GM04503 (cell line): ENCODE measurements around the gene FAM135A.
"Not testable (repeated sequence)": the region's sequence is repeated elsewhere in the genome, so short reads cannot be mapped to it uniquely, and the experiment has no call there.

Source experiments
- DNase-seq: peaks from one replicate; pipeline ENCODE4 v3.0.0-alpha.2; 2012; ENCODE audit warnings: low read depth

The FAM135A gene

DNA sequence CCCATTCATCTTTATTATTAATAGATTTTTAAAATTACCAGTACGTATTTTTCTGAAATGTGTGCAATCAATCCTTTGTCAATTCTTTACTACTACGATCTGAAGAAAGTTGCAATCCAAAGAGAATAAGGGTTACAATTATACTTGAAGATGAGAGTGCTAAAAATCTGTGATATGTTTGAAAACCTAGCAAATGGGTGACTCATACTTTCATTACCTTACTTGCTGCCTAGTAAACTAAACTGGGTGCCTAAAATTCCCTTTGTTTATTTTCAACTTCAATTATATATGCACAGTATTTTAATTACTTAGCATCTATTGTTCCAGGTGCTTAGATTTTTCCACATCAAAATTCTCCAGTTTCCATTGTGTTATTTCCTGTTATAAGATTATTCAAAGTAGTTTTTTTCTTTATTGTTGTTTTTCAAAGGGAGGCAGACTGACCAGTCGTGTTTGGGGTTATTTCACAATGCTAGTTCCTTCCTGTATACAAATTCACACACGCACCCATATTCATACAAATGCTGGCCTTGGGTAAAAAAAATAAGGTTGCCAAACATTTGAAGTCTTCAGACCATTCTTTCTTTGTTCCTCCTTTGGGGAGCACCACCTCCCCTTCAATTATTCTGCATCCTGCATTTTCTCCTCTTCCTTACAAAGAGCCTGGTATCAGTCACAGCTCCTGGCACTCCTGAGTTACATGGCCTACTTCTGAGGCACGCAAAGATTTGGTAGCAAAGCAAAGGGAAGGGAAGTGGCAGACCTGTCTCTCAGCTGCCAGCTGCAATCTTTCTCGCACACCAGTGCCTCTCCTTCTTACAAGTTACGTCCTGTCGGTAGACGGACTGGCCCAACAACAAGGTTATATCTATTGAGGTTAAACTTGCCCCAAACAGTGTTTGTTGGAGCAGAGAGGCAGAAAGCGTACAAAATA, 16.2 kb upstream of the FAM135A start:
- no peak for DNase-seq

DNA sequence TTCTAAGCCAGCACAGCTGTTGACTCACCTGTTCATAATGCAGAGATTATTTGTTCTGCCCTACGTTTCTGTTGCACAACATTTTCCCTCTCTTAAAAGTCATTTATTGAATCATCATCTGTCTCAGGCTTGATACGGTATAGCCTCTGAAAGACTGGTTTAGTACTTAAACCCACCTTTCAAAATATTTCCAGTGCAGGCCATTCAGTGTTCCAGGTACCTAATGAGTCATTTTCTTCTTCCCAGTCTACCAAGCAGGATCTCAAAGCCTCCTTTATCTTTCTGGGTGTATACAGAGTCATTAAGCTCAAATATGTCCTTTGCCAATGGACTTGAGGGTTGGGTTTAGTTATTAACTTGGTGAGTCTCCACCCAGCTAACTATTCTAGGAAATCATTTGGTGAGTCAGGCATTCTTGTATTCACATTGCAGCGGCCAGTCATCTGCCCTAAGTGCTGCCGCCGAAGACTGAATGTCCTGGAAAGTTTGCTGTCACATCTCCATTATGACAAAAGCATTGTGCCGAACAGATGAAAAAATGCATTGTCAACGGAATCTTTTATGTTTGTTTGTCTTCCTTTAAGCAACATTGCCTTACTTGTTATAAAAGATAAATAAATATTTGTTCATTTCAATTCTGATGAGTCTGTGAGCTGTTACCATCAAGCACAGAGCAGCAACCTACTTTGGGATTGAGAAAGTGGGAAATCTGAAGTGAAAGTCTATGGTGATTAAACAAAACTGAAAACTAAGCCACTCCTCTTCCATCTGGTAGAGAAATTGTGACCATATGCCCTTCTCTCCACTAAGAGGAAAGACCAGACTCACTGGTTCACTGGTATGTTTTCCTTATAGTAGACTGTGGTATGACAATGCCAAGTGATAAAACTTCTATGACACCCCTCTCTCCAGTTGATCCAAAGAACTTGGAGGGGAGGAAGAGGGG, 14.3 kb upstream of the FAM135A start:
- DNase-seq: no peak

DNA sequence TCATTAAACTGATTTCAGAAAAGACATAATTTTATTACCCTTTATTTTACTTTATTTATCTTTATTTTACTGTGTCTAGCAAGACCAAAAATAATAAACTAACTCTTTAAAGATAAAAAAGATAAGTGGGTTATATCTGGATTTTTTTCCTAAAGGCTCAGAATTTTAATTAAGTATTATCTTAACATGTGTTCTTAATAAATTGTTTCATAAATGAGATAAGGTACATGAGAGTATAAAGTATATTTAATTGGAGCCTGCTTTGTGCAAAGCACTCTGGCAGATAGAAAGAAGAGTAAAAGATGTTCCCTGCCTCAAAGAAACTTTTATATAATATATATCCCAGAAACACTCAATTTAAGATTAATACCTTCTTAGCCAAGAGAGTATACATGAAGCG, 8.7 kb upstream of the FAM135A start:
- no peak for DNase-seq

DNA sequence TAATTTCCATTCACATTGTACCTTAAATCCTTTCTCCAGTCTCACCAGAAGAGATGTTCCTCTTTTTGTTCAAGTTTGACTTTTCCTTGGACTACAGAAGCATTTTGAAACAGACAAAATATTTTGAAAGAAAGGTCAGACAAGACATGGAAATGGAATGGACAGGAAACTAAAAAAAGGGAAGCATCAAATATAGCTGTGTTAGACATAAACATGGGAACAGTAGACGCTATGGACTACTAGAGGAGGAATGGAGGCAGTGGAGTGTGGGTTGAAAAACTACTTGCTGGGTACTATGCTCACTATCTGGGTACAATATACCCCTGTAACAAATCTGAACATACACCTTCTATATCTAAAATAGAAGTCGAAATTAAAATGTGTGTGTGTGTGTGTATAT, 4.1 kb upstream of the FAM135A start:
- no peak for DNase-seq

DNA sequence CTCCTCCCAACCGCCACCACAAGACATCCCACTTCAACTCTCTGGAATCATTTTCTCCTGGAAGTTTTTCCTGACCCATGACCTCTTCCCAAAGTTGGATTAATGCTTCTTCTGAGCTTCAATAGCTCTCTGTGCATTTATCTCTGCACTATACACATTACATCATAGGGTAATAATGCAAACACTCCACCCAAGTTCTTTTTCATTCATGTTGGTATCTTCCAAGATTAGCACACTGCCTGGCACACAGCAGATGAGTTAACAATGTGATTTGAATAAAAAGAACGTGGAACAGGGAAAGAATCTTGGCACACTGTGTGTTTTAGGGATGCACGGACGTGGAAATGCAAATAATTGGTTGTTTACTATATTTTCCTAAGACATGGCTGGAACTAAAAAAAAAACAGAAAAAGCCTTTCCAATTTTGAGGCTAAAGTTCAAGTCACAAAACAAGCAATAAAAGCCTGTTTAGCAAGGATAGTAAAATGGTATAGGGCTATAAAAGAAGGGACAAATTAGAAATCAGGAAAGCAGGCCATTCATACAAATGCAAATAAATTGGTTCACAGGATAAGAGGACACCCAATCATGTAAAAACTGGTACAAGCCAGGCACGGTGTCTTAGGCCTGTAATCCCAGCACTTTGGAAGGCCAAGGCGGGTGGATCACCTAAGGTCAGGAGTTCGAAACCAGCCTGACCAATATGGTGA, 1.6 kb upstream of the FAM135A start:
- no peak for DNase-seq

DNA sequence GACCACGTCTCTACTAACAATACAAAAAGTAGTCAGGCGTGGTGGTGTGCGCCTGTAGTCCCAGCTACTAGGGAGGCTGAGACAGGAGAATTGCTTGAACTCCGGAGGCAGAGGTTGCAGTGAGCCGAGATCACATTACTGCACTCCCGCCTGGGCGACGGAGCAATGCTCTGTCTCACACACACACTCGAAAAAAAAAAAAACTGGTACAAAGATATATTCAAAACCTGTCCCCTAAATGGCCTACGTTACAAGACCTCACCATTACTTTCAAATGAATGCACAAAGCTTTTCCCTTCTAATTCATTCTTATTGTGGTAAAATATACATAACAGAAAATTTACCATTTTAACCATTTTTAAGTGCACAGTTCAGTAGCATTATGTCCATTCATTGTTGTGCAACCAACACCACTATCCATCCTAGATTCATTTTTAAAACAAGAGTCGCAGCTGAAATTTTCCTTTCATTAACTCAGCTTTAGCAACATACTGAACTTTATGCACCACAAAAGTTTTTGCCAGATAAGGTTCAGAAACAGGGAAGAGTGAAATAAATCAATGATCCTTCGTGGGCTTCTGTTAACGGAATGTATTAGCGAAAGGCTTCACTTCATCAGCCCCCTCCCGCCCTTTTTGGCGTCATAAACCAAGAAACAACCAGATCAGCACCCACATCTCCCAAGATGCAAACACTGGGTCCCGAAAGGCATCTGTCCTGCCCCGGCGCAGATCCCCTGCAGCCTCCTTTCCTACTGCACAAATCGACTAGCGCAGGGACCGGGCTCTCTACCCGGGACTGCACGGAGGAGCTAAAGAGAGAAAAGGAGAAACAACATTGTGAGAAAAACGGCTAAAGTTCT, 825 bp upstream of the FAM135A start:
- no peak for DNase-seq

DNA sequence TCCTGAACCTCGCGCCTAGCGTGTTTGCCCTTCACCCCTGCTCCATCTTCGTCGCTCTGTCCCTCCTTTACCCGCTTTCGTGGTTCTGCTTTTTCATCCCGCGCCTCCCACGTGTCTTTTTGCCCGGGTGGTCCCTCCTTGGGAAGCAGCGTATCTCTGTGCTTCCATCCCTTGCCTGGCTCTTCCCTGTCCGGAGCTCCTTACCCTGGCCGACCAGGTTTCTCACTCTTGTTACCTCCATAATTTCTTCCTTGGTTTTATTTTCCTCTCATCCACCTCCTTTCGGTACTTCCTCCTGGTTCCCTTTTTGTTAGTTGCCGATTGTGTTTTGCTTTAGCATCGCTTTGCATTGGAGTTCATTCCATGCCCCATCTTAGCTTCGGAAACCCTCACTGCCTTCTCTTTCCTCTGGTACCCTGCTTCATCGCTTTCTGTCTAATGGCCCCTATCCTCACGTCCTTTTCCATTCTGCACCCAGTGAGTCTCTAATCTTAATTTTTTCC, 735 bp downstream of the FAM135A start:
- no peak for DNase-seq

DNA sequence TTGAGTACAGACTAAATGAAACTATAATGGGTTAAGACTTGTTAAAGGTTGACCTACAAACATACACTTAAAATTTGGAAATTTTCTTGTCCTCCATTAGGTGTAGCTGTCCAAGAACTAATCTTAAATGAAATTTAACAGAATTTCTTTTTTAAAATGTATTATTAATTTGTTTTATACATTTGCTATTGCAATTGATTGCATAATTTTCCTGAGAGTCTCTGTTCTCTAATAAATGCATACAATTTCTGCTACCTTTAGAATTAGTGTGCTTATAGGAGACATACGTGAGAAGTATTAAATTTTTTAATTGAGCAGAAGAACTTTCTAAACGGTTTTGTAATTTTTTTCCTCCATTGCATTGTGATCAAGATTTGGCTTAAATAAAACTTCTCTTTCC, 1.5 kb downstream of the FAM135A start:
- no peak for DNase-seq

DNA sequence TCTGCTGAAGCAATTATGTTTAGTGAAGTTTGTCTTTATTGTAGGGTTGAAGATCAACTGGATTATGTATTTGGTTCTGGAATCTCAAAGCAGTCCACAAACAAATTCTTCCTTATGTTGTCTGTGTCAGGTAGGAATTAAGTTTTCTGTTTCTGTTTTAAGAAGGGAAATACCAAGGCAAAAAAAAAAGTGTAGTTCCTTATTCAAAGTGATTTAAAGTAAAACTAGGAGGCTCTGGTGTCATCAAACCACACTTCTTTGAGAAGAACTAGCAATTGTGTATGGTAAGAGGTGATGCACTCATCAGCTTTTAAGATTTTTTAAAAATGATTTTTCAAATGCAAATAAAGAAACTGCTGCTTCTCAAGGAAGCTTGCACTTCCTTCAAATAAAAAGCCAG, 1.9 kb downstream of the FAM135A start:
- DNase-seq: no peak

DNA sequence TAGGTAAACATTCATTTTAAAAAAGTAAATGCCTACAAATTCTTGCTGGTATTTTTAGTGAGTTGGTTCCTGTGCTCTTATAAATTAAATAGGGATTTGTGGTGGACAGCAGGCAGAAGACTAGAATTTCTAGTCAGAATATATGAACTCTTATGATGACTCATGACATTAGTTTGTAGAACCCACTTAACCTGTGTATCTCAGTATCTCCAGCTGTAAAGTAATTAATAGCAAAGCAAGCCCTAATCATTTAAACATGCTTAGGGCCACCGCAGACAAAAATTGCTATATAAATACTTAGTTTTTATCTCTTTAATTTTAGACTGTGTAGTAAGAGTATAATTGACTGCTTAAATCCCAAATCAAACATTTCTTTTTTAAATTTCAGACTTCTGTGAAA, 2.4 kb downstream of the FAM135A start:
- DNase-seq: no peak

DNA sequence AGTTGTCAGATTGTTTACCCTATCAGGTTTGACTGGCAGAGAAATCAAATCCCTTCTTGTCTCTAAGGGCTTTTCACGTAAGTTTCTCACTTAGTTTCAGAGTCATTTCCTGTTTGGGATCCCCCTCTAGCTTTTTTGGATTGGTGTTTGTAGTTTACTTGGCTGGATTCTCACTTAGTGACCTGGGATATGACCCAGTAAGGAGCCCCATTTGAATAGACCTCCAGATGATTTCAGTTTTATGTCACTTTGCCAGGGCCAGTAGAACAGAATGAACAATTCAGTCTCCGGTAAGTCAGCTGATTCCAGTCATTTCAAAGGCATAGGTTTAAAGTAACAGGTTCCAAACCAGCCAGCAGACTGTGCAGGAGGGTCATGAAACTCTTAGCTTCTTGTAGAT, 8.2 kb downstream of the FAM135A start:
- DNase-seq: no peak

DNA sequence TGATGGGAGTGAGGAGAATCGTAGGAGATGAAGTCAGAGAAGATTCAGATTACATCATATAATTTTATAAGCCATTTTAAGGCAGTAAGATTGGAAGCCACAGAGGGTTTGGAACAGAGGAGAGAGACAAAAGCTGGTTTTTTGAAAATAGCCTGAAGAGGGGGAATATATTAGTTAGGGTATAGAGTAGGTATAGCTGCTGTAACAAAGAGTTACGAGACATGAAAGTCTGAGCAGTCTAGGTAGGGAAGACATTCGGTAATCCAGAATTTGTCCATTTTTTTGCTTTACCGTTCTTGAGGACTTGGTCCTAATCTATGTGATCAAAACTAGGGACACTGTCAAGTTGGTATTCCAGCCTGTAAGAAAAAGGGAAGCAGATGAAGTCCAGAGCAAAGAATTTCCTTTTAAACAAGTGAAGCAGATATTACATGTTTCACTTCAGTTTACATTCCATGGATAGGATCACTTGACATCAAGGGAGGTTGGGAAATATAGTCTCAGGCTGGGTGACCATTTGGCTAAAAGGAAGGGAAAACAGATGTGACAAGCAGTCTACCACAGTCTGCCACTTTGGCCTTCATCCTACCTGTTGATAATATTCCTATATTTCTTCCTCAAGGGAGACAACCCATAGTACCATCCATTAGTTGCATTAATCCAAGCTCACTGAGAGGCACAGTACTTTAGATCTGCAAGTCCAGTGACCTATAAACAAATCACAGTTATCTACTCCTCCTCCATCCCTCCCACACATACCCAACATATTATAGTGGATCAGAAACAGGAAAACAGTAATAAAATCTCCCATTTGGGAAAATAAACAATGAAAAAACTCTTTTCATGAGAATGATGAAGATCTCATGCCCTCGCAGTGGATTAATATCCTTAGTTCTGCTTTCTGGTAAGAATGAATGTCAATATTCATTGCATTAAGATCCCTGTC, 10.2 kb downstream of the FAM135A start:
- no peak for DNase-seq

DNA sequence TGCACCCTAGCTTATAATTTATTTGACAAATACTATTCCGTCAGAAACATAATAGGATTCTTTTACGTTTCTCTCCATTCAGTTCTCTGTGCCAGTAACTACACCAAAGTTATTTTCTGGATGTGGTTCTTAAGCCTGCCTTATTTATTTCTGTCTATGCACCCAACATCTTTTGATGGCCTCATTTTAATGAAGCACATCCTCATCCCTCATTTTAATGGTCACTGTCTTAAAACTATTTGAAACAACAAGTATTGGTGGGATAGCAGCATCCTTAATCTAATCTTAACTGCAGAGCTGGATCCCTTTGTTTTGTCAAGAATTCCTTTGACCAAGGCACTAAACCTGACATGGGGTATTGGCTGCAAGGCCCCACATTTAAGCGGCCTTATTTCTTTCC, 11.0 kb downstream of the FAM135A start:
- DNase-seq: no peak

DNA sequence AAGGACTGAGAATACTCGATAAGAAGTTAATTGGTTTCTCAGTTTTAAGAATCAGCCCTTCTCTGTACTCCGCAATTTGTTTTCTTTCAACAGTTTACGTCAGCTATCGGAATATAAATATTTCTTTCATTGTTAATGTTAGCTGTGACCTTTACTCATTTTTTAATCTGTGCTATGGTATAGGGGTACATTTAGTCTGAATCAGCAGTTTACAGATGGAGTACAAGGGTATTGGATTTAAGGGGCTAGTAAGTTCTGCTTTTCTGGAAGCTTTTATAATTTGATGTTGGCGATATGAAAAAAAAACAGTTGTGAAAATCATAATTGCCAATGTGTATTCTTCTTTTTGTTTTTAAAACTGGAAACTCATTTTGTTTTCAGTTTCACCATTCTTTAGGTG, 23.0 kb downstream of the FAM135A start:
- DNase-seq: no peak

DNA sequence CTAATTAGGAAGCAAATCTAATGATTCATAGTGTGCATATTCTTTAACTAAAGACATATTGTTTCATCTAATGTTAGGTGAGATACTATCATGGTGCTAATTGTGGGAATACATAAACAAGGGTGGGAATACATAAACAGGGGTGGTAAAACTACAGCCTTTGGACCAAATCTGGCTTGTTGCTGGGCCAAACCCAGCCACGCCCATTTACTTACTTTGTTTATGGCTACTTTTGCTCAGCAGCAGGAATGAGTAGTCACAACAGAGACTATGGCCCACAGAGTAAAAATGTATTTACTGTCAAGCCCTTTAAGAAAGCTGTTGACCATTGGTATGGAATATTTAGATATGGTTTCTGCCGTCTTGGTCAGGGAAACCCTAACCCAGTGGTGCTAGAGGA, 31.7 kb downstream of the FAM135A start:
- DNase-seq: no peak

DNA sequence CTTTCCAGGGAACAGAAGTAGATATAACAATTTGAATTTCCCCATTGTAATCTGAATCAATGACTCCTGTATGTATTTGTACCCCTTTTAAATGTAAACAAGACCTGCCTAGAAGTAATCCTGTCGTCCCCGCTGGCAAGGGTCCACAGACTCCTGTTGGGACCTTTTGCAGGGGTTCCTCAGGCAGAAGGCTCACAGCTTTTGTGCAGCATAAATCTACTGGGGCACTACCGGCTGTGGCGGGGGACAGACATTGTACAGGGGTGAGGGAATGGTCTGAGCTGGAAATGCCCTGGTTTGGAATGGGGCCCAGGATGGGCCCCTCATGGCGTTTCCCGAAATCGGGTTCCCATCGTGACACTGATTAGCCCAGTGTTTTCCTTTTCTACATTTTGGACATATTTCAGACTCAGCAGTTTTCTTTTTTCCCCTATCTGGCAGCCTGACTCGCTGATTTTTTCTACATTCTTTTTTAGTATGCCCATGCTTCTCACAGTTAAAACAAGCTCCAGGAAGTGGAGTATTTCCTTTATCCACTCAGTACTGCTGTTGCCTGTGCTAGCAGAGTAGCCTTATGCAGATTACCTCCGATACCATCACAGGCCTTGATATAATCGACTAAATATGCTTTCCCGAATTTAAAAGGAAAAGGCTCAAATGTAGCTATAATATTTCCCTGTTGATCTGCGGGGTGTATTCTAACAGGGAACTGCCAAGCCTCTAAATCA, 34.2 kb downstream of the FAM135A start:
- not testable (repeated sequence) for DNase-seq

DNA sequence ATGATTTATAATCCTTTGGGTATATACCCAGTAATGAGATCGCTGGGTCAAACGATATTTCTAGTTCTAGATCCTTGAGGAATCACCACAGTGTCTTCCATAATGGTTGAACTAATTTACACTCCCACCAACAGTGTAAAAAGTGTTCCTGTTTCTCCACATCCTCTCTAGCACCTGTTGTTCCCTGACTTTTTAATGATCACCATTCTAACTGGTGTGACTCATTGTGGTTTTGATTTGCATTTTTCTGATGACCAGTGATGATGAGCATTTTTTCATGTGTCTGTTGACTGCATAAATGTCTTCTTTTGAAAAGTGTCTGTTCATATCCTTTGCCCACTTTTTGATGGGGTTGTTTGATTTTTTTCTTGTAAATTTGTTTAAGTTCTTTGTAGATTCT, 40.6 kb downstream of the FAM135A start:
- DNase-seq: not testable (repeated sequence)

DNA sequence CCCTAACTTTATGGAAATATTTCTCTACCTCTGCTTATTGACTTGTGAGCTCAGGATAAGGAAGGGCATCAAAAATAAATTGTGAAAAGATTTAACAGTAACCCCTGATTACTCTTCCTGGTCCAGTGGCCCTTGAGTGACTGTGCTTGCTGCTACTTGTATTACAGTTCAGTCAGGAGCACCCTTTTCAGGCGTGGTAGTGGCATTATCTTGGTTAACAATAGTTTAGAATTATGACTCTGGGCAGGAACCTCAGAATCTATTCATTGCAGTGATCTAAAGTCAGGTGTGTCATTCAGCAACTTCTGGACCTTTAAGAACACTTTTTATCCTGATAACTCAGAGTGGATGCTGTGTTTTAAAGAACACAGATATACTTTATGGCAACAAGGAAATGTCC, 43.4 kb downstream of the FAM135A start:
- no peak for DNase-seq

DNA sequence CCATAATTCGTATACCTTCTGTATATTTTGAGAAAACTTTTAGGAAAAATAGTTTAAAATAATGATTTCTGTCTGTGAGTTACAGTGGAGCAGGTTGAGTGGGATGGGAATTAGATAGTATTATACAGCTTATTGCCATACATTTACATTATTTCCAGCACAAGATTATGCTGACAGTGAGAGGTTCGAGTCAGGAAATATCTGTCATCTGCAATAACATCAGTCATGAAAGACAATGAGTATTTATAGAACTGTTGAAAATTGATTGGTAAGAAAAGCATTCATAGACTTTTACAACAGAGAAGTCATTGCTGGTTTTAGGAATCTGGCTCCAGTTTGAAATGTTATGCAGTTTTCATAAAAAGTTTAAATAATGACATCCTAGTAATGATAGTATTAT, 45.9 kb downstream of the FAM135A start:
- DNase-seq: no peak
